Activated CD8-positive, alpha-beta T cell treated with anti-CD3 and anti-CD28 coated beads, Interleukin-2, amount 10 ng/mL, durations not matched to agents 7 days and 5 days (primary cell): Measurements from ENCODE around the gene PAX9. TPM values are rescaled to one million over a fixed set of nuclear protein-coding genes. Genes with fewer than 3 reads are reported as not detected.
"Not testable (repeated sequence)": the region's sequence is repeated elsewhere in the genome, so short reads cannot be mapped to it uniquely, and the experiment has no call there.

Source experiments
- ATAC-seq: fragments of 150-1000 bp; cut with Tn5 transposase; one replicate; pipeline ENCODE4 v1.10.0; 2021; ENCODE audit warnings: moderate library complexity
- CTCF ChIA-PET: fragments of 350-600 bp; sonication (Branson Sonifier 250); formaldehyde crosslinking; loops from one replicate; lab custom pipeline; 2021; ENCODE audit warnings: antibody characterized with exemption; lab: Charles Lee
- POLR2A ChIA-PET: fragments of 350-600 bp; sonication (Branson Sonifier 250); formaldehyde crosslinking; loops from one replicate; lab custom pipeline; 2021; ENCODE audit warnings: antibody characterized with exemption; lab: Charles Lee
- DNase-seq: peaks from one replicate; pipeline ENCODE4 v3.0.0-alpha.2; 2020
- H3K27ac Mint-ChIP-seq: one replicate; pipeline ENCODE4 v1.8.0; 2021; ENCODE audit warnings: mild to moderate bottlenecking, mixed read lengths
- H3K27me3 Mint-ChIP-seq: one replicate; pipeline ENCODE4 v1.8.0; 2021; ENCODE audit warnings: low read depth, mixed read lengths
- H3K36me3 Mint-ChIP-seq: one replicate; pipeline ENCODE4 v1.8.0; 2021; ENCODE audit warnings: low read depth, mixed read lengths
- H3K4me1 Mint-ChIP-seq: one replicate; pipeline ENCODE4 v1.8.0; 2021; ENCODE audit warnings: low read depth, mixed read lengths
- H3K4me3 Mint-ChIP-seq: one replicate; pipeline ENCODE4 v1.8.0; 2021; ENCODE audit warnings: mild to moderate bottlenecking, mixed read lengths
- H3K9me3 Mint-ChIP-seq: one replicate; pipeline ENCODE4 v1.8.0; 2022; ENCODE audit warnings: mixed read lengths; ENCODE audit not compliant: insufficient read depth
- total RNA-seq, 2 experiments: library from RNA; stranded (reverse); gene quantifications; one replicate each; pipeline ENCODE4 v1.2.3, GENCODE V29; 2021

PAX9 gene
- total RNA-seq, 2 experiments from 2014 or later, result not detected

GRCh38 chr14:36699420-36699819, 37.8 kb downstream of the PAX9 start:
- H3K4me1 Mint-ChIP-seq, H3K9me3 Mint-ChIP-seq, H3K36me3 Mint-ChIP-seq, H3K4me3 Mint-ChIP-seq, H3K27me3 Mint-ChIP-seq, POLR2A ChIA-PET, CTCF ChIA-PET, H3K27ac Mint-ChIP-seq, DNase-seq, ATAC-seq: not testable (repeated sequence)

DNA sequence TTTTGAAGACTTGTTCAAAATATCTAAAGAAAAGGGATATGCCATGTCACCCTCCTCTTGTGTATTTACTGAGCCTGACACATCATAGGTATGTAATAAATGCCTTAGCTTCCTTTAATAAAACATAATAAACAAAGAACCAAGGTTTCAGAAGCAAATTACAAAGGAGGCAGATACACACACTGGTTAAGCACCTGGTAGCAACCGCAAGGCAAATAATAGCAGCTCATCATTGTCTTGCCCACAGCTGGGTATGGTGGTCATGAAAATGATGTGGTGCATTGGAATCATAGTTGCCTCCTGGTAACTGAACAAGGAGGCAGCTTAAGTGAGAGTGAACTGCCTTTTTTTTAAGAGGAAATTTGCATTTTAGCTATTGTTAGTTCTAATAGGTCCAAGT, 39.0 kb downstream of the PAX9 start:
- no peak overlapping the region for H3K4me3 Mint-ChIP-seq
- no peak overlapping the region for H3K27ac Mint-ChIP-seq
- no peaks in the 10 kb centered on the region for H3K27me3 Mint-ChIP-seq
- DNase-seq (no peak), ATAC-seq (no peak)
- POLR2A ChIA-PET, result no interaction called here
- no peaks in the 10 kb centered on the region for H3K4me1 Mint-ChIP-seq
- CTCF ChIA-PET, result no interaction called here
- H3K9me3 Mint-ChIP-seq, result no peaks in the 10 kb centered on the region
- no peaks in the 10 kb centered on the region for H3K36me3 Mint-ChIP-seq

GRCh38 chr14:36701132-36701531, 39.5 kb downstream of the PAX9 start:
- H3K27ac Mint-ChIP-seq, result no peak overlapping the region
- H3K4me1 Mint-ChIP-seq, result no peaks in the 10 kb centered on the region
- POLR2A ChIA-PET, result no interaction called here
- H3K9me3 Mint-ChIP-seq, result no peaks in the 10 kb centered on the region
- H3K27me3 Mint-ChIP-seq, result no peaks in the 10 kb centered on the region
- no peak for DNase-seq
- ATAC-seq, result no peak
- no peak overlapping the region for H3K4me3 Mint-ChIP-seq
- H3K36me3 Mint-ChIP-seq, result no peaks in the 10 kb centered on the region
- CTCF ChIA-PET, result interaction anchor here (1.0 kb wide), 1 partner anchor 47 kb away, joined by 3 read pairs; no protein-coding TSS in a partner anchor

GRCh38 chr14:36702474-36702873, 40.8 kb downstream of the PAX9 start:
- Mint-ChIP-seq H3K4me3 (no peak overlapping the region), H3K4me1 (no peaks in the 10 kb centered on the region), H3K36me3 (no peaks in the 10 kb centered on the region), H3K9me3 (no peaks in the 10 kb centered on the region), H3K27me3 (no peaks in the 10 kb centered on the region), H3K27ac (no peak overlapping the region)
- CTCF ChIA-PET, result interaction anchor here (1.0 kb wide), 1 partner anchor 49 kb away, joined by 3 read pairs; no protein-coding TSS in a partner anchor
- no peak for ATAC-seq
- POLR2A ChIA-PET, result no interaction called here
- no peak for DNase-seq

DNA sequence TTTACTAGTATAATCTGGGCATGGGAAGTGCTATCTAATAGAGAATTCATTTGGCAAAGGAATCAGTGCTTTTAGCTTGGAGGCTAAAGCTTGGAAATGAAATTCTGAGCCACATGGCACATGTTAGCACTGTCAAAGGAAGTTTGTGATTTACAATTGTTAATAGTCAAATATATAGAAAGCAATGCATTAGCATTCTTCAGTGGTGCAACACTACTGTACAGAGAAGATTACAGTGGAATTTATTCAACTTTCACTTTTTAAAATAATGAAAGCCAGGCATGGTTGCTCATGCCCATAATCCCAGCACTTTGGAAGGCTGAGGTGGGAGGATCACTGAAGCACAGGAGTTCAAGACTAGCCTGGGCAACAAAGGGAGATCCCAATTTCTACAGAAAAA, 45.9 kb downstream of the PAX9 start:
- H3K4me1 Mint-ChIP-seq, result no peaks in the 10 kb centered on the region
- no peaks in the 10 kb centered on the region for H3K9me3 Mint-ChIP-seq
- H3K36me3 Mint-ChIP-seq, result no peaks in the 10 kb centered on the region
- POLR2A ChIA-PET, result no interaction called here
- ATAC-seq, result no peak
- no peaks in the 10 kb centered on the region for H3K27me3 Mint-ChIP-seq
- CTCF ChIA-PET, result no interaction called here
- H3K4me3 Mint-ChIP-seq, result no peak overlapping the region
- no peak overlapping the region for H3K27ac Mint-ChIP-seq
- DNase-seq, result no peak

- H3K27me3 Mint-ChIP-seq, result no peaks in the 10 kb centered on the region
- POLR2A ChIA-PET, result no interaction called here
- H3K9me3 Mint-ChIP-seq, result no peaks in the 10 kb centered on the region
- ATAC-seq (no peak), DNase-seq (no peak)
- H3K36me3 Mint-ChIP-seq, result no peaks in the 10 kb centered on the region
- no peak overlapping the region for H3K4me3 Mint-ChIP-seq
- H3K4me1 Mint-ChIP-seq, result no peaks in the 10 kb centered on the region
- CTCF ChIA-PET, result no interaction called here
- no peak overlapping the region for H3K27ac Mint-ChIP-seq
Observed at GRCh38 chr14:36713960-36714703, 52.5 kb downstream of the PAX9 start.

GRCh38 chr14:36716614-36717184, 55.0 kb downstream of the PAX9 start:
- no peaks in the 10 kb centered on the region for H3K9me3 Mint-ChIP-seq
- ATAC-seq, result no peak

DNA sequence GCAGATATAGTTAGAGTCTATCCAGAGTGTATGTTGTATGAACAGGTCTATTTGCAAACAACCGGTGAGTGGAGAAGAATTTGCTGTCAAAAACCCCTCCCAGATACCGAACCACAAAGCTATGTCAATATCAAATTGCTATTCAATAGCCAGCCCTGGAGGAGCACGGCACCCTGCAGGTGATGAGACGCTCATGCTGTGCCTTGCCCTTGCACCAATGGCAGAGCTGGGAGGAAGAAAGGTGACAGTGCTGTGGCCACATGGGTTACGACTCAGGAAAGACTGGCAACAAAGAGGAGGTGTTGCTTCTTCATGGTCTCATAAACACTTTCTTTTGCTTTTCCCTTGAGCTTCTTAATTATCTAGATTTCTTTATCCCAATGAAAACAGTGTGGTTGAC, 55.7 kb downstream of the PAX9 start:
- CTCF ChIA-PET, result no interaction called here
- DNase-seq (no peak), ATAC-seq (no peak)
- Mint-ChIP-seq H3K27me3 (no peaks in the 10 kb centered on the region), H3K4me1 (no peaks in the 10 kb centered on the region), H3K9me3 (no peaks in the 10 kb centered on the region), H3K4me3 (no peak overlapping the region), H3K36me3 (no peaks in the 10 kb centered on the region), H3K27ac (no peak overlapping the region)
- POLR2A ChIA-PET, result no interaction called here

More at GRCh38 chr14:36716614-36717184, 55.0 kb downstream of the PAX9 start:
- Mint-ChIP-seq H3K27me3 (no peaks in the 10 kb centered on the region), H3K36me3 (no peaks in the 10 kb centered on the region), H3K27ac (no peak overlapping the region), H3K4me3 (no peak overlapping the region), H3K4me1 (no peaks in the 10 kb centered on the region)
- DNase-seq, result no peak
- ChIA-PET CTCF (no interaction called here), POLR2A (no interaction called here)

DNA sequence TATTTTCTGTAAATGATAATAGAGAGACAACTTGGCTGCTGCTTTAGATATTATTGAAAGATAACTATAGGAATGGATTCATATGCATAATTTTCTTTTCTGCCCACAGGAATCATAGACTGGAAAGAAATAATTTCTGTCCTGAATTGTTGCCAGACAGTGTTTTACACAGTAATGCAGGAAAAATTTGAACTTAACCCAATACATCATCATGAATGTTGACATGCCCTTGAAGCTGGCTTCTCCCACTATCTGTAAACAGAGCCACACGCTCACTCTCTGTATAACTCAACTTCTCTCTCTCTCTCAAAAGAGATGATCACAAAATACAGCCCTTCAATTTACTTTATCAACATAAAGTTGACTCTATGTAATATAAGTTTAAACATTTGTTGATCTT, 56.6 kb downstream of the PAX9 start:
- Mint-ChIP-seq H3K27me3 (no peaks in the 10 kb centered on the region), H3K4me1 (no peaks in the 10 kb centered on the region), H3K27ac (no peak overlapping the region), H3K9me3 (no peaks in the 10 kb centered on the region), H3K36me3 (no peaks in the 10 kb centered on the region), H3K4me3 (no peak overlapping the region)
- ChIA-PET POLR2A (no interaction called here), CTCF (no interaction called here)
- DNase-seq, result no peak
- ATAC-seq, result no peak

- DNase-seq, result no peak
- no peak overlapping the region for H3K27ac Mint-ChIP-seq
- H3K36me3 Mint-ChIP-seq, result no peaks in the 10 kb centered on the region
- H3K4me1 Mint-ChIP-seq, result no peaks in the 10 kb centered on the region
- no peaks in the 10 kb centered on the region for H3K9me3 Mint-ChIP-seq
- no peak overlapping the region for H3K4me3 Mint-ChIP-seq
- CTCF ChIA-PET, result no interaction called here
- no peaks in the 10 kb centered on the region for H3K27me3 Mint-ChIP-seq
- POLR2A ChIA-PET, result no interaction called here
- ATAC-seq, result no peak
Observed at GRCh38 chr14:36719823-36720222, 58.2 kb downstream of the PAX9 start.

DNA sequence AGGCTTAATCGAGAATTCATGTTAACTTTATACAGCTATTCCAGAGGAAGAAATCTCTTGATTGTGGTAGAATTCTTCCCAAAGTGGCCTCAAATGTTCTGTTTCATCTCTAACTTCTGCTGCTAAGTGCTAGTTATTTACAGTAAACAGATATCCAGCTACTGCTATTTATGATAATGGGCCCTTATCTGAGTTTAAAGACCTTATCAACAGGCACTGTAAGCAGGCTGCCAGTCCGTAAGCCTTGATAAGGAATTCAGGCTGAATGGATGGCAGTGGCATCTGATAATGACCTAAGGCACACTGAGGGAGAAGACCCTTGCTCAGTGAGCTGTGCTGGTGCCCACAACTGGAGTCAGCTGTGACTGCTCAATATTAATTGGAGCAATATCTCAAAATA, 59.0 kb downstream of the PAX9 start:
- Mint-ChIP-seq H3K27me3 (no peaks in the 10 kb centered on the region), H3K36me3 (no peaks in the 10 kb centered on the region), H3K4me1 (peaks cover 3% of the 10 kb centered on the region), H3K27ac (no peak overlapping the region), H3K4me3 (no peak overlapping the region), H3K9me3 (no peaks in the 10 kb centered on the region)
- DNase-seq (no peak), ATAC-seq (no peak)
- ChIA-PET CTCF (no interaction called here), POLR2A (no interaction called here)

DNA sequence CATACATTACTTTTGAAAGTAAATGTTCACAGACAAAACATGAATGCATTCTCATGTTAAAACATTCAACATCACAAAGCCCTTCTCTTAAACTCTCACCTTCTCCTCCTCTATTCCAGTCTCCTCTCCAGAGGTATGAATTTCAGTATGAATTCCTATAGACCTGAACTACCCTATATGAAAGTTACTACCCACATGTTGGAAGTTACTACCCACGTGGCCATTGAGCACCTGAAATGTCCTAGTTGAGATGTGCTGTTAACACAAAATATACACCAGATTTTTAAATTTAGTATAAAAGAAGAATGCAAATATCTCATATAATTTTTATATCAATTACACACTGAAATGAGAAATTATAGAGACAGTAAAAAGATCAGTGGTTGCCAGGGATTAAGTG, 60.2 kb downstream of the PAX9 start:
- ATAC-seq, result no peak
- CTCF ChIA-PET, result no interaction called here

More for the DNA sequence above, 60.2 kb downstream of the PAX9 start:
- H3K4me3 Mint-ChIP-seq, result no peak overlapping the region
- DNase-seq, result no peak
- no peaks in the 10 kb centered on the region for H3K27me3 Mint-ChIP-seq
- no peaks in the 10 kb centered on the region for H3K9me3 Mint-ChIP-seq
- peaks cover 5% of the 10 kb centered on the region for H3K4me1 Mint-ChIP-seq
- POLR2A ChIA-PET, result no interaction called here
- H3K27ac Mint-ChIP-seq, result no peak overlapping the region
- H3K36me3 Mint-ChIP-seq, result no peaks in the 10 kb centered on the region
